Mesothelial cell of epicardium (in vitro differentiated cells): ENCODE measurements around the gene IGLL1. TPM values are rescaled to one million over a fixed set of nuclear protein-coding genes. Genes with fewer than 3 reads are reported as not detected.
"Not testable (repeated sequence)": the region's sequence is repeated elsewhere in the genome, so short reads cannot be mapped to it uniquely, and the experiment has no call there.

ENCODE experiments used
- DNase-seq, 2 experiments: peaks; one replicate each; pipeline ENCODE4 v3.0.0; 2021; ENCODE audit warnings: low spot score in 2 of 2; ENCODE audit not compliant: unreplicated experiment in 2 of 2
- H3K27ac Mint-ChIP-seq: 2 replicates; pipeline ENCODE4 v1.8.0; 2021; ENCODE audit warnings: mixed read lengths
- H3K27me3 Mint-ChIP-seq: 2 replicates; pipeline ENCODE4 v1.8.0; 2021; ENCODE audit warnings: low read depth, mixed read lengths
- H3K36me3 Mint-ChIP-seq: 2 replicates; pipeline ENCODE4 v1.8.0; 2021; ENCODE audit warnings: mixed read lengths
- H3K4me1 Mint-ChIP-seq: 2 replicates; pipeline ENCODE4 v1.8.0; 2021; ENCODE audit warnings: mixed read lengths
- H3K4me3 Mint-ChIP-seq: 2 replicates; pipeline ENCODE4 v1.8.0; 2021; ENCODE audit warnings: mild to moderate bottlenecking, moderate library complexity, mixed read lengths
- H3K9me3 Mint-ChIP-seq: 2 replicates; pipeline ENCODE4 v1.8.0; 2021; ENCODE audit warnings: mixed read lengths
- total RNA-seq: library from RNA; stranded (reverse); gene quantifications from 3 replicates; pipeline ENCODE4 v1.2.1, GENCODE V29; 2021
- TF ChIP-seq, protein P1 (sequence below): fragments of 200-600 bp; sonication (generic); IDR thresholded peaks from one replicate; pipeline ENCODE4 v1.5.0; 2021; ENCODE audit warnings: antibody characterized with exemption; ENCODE audit not compliant: unreplicated experiment

IGLL1 gene
- total RNA-seq, 1 donor from 2014 or later, result not detected

GRCh38 chr22:23548501-23549197 is 31.4 kb downstream of the IGLL1 start:
- TF ChIP-seq, protein P1, sequence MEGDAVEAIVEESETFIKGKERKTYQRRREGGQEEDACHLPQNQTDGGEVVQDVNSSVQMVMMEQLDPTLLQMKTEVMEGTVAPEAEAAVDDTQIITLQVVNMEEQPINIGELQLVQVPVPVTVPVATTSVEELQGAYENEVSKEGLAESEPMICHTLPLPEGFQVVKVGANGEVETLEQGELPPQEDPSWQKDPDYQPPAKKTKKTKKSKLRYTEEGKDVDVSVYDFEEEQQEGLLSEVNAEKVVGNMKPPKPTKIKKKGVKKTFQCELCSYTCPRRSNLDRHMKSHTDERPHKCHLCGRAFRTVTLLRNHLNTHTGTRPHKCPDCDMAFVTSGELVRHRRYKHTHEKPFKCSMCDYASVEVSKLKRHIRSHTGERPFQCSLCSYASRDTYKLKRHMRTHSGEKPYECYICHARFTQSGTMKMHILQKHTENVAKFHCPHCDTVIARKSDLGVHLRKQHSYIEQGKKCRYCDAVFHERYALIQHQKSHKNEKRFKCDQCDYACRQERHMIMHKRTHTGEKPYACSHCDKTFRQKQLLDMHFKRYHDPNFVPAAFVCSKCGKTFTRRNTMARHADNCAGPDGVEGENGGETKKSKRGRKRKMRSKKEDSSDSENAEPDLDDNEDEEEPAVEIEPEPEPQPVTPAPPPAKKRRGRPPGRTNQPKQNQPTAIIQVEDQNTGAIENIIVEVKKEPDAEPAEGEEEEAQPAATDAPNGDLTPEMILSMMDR, result no peak
- H3K36me3 Mint-ChIP-seq, result peaks cover 34% of the 10 kb centered on the region
- H3K27ac Mint-ChIP-seq, result no peak overlapping the region
- H3K4me3 Mint-ChIP-seq, result no peak overlapping the region
- no peak for DNase-seq
- no peaks in the 10 kb centered on the region for H3K27me3 Mint-ChIP-seq
- H3K4me1 Mint-ChIP-seq, result peaks cover 17% of the 10 kb centered on the region
- peaks cover 11% of the 10 kb centered on the region for H3K9me3 Mint-ChIP-seq

- TF ChIP-seq, protein P1, result no peak
- peaks cover 34% of the 10 kb centered on the region for H3K36me3 Mint-ChIP-seq
- no peak overlapping the region for H3K27ac Mint-ChIP-seq
- no peaks in the 10 kb centered on the region for H3K27me3 Mint-ChIP-seq
- no peak overlapping the region for H3K4me3 Mint-ChIP-seq
- H3K9me3 Mint-ChIP-seq, result peaks cover 11% of the 10 kb centered on the region
- no peak for DNase-seq
- peaks cover 24% of the 10 kb centered on the region for H3K4me1 Mint-ChIP-seq
Measured at GRCh38 chr22:23547818-23548500, 32.1 kb downstream of the IGLL1 start.

DNA sequence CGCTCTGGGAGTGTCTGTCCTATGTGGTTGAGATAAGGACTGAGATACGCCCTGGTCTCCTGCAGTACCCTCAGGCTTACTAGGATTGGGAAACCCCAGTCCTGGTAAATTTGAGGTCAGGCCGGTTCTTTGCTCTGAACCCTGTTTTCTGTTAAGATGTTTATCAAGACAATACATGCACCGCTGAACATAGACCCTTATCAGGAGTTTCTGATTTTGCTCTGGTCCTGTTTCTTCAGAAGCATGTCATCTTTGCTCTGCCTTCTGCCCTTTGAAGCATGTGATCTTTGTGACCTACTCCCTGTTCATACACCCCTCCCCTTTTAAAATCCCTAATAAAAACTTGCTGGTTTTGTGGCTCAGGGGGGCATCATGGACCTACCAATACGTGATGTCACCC is 32.7 kb downstream of the IGLL1 start:
- H3K4me1 Mint-ChIP-seq, result peaks cover 30% of the 10 kb centered on the region
- not testable (repeated sequence) for DNase-seq, H3K4me3 Mint-ChIP-seq, H3K27ac Mint-ChIP-seq, H3K27me3 Mint-ChIP-seq
- peaks cover 34% of the 10 kb centered on the region for H3K36me3 Mint-ChIP-seq
- H3K9me3 Mint-ChIP-seq, result peaks cover 11% of the 10 kb centered on the region

- no peak for DNase-seq
- peaks cover 48% of the 10 kb centered on the region for H3K4me1 Mint-ChIP-seq
- H3K4me3 Mint-ChIP-seq, result no peak overlapping the region
- H3K36me3 Mint-ChIP-seq, result peaks cover 34% of the 10 kb centered on the region
- no peaks in the 10 kb centered on the region for H3K27me3 Mint-ChIP-seq
- H3K27ac Mint-ChIP-seq, result peak overlapping the region; percentile 90
- TF ChIP-seq, protein P1, result no peak
- H3K9me3 Mint-ChIP-seq, result peaks cover 11% of the 10 kb centered on the region
Measured at GRCh38 chr22:23544852-23545251, 35.2 kb downstream of the IGLL1 start.

DNA sequence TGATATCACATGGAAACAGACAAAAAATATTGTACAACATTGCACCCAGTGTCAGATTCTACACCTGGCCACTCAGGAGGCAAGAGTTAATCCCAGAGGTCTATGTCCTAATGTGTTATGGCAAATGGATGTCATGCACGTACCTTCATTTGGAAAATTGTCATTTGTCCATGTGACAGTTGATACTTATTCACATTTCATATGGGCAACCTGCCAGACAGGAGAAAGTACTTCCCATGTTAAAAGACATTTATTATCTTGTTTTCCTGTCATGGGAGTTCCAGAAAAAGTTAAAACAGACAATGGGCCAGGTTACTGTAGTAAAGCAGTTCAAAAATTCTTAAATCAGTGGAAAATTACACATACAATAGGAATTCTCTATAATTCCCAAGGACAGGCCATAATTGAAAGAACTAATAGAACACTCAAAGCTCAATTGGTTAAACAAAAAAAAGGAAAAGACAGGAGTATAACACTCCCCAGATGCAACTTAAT is 36.5 kb downstream of the IGLL1 start:
- H3K36me3 Mint-ChIP-seq, result peaks cover 34% of the 10 kb centered on the region
- H3K4me3 Mint-ChIP-seq, H3K27me3 Mint-ChIP-seq, DNase-seq: not testable (repeated sequence)
- H3K4me1 Mint-ChIP-seq, result peaks cover 60% of the 10 kb centered on the region
- peaks cover 11% of the 10 kb centered on the region for H3K9me3 Mint-ChIP-seq
- peak overlapping the region; percentile 90 for H3K27ac Mint-ChIP-seq

DNA sequence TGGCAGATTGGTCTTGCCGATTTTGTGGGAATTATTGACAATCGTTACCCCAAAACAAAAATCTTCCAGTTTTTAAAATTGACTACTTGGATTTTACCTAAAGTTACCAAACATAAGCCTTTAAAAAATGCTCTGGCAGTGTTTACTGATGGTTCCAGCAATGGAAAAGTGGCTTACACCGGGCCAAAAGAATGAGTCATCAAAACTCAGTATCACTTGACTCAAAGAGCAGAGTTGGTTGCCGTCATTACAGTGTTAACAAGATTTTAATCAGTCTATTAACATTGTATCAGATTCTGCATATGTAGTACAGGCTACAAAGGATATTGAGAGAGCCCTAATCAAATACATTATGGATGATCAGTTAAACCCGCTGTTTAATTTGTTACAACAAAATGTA is 37.2 kb downstream of the IGLL1 start:
- Mint-ChIP-seq H3K36me3 (peaks cover 28% of the 10 kb centered on the region), H3K27me3 (no peaks in the 10 kb centered on the region), H3K4me1 (peaks cover 66% of the 10 kb centered on the region), H3K27ac (peak overlapping the region; percentile 90), H3K9me3 (peaks cover 6% of the 10 kb centered on the region), H3K4me3 (no peak overlapping the region)
- TF ChIP-seq, protein P1, result no peak
- no peak for DNase-seq

DNA sequence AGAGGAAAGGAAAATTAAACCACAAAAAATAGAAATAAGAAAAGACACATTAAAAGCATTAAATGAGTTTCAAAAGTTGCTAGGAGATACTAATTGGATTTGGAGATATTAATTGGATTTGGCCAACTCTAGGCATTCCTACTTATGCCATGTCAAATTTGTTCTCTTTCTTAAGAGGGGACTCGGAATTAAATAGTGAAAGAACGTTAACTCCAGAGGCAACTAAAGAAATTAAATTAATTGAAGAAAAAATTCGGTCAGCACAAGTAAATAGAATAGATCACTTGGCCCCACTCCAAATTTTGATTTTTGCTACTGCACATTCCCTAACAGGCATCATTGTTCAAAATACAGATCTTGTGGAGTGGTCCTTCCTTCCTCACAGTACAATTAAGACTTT is 37.7 kb downstream of the IGLL1 start:
- peaks cover 23% of the 10 kb centered on the region for H3K36me3 Mint-ChIP-seq

More for the DNA sequence above, 37.7 kb downstream of the IGLL1 start:
- Mint-ChIP-seq H3K4me1 (peaks cover 71% of the 10 kb centered on the region), H3K27ac (peak overlapping the region; percentile 90)
- not testable (repeated sequence) for H3K9me3 Mint-ChIP-seq, H3K27me3 Mint-ChIP-seq, H3K4me3 Mint-ChIP-seq, DNase-seq
